NCI-H2171 treated with DMSO at 0.1 percent for 48 hours (cell line): ENCODE data around the gene CGB3.

ENCODE experiments used
- DNase-seq: peaks from one replicate; lab custom pipeline; 2025; lab: John Stamatoyannopoulos, UW

The CGB3 gene

GRCh38 chr19:49016067-49016839 lies 7.9 kb downstream of the CGB3 start:
- no peak for DNase-seq

GRCh38 chr19:49014870-49015255 lies 9.3 kb downstream of the CGB3 start:
- DNase-seq, result no peak

GRCh38 chr19:49014123-49014869 lies 9.8 kb downstream of the CGB3 start:
- DNase-seq, result no peak

- no peak for DNase-seq
Observed at GRCh38 chr19:49011194-49011593, 12.9 kb downstream of the CGB3 start.

GRCh38 chr19:49010453-49010852 lies 13.7 kb downstream of the CGB3 start:
- DNase-seq, result no peak

- no peak for DNase-seq
Observed at GRCh38 chr19:49009828-49010227, 14.3 kb downstream of the CGB3 start.

- no peak for DNase-seq
Observed at GRCh38 chr19:49006905-49007304, 17.2 kb downstream of the CGB3 start.

GRCh38 chr19:49004964-49005614 lies 19.0 kb downstream of the CGB3 start:
- no peak for DNase-seq

- DNase-seq, result no peak
Observed at GRCh38 chr19:49004133-49004532, 20.0 kb downstream of the CGB3 start.

GRCh38 chr19:48999481-49000325 lies 24.4 kb downstream of the CGB3 start:
- DNase-seq, result no peak

GRCh38 chr19:48997972-48998371 lies 26.2 kb downstream of the CGB3 start:
- DNase-seq, result no peak

- DNase-seq, result no peak
Observed at GRCh38 chr19:48994035-48994386, 30.1 kb downstream of the CGB3 start.

- peak; percentile 99 for DNase-seq
Observed at GRCh38 chr19:48993175-48994034, 30.7 kb downstream of the CGB3 start, which contains the start of the genes GYS1 and RUVBL2. Gene GYS1, minus strand, starts transcription at chr19:48993309. Its CDS starts 197 bp downstream, at chr19:48993112. Gene RUVBL2, plus strand, starts transcription at chr19:48993887. Its CDS starts 25 bp downstream, at chr19:48993912.

- no peak for DNase-seq
Observed at GRCh38 chr19:48992581-48993174, 31.5 kb downstream of the CGB3 start.

GRCh38 chr19:48991873-48992580 lies 32.1 kb downstream of the CGB3 start:
- DNase-seq, result no peak

- no peak for DNase-seq
Observed at GRCh38 chr19:48991011-48991609, 33.0 kb downstream of the CGB3 start.

GRCh38 chr19:48990400-48990799 lies 33.7 kb downstream of the CGB3 start:
- no peak for DNase-seq

- DNase-seq, result no peak
Observed at GRCh38 chr19:48989701-48990291, 34.3 kb downstream of the CGB3 start.

- DNase-seq, result no peak
Observed at GRCh38 chr19:48988860-48989259, 35.3 kb downstream of the CGB3 start.
